Breast epithelium (tissue), 4 donors: ENCODE data around the gene OTOP1. TPM values are rescaled to one million over a fixed set of nuclear protein-coding genes. Genes with fewer than 3 reads are reported as not detected.

Source experiments
- DNase-seq, 2 donors: peaks; one replicate each; pipeline ENCODE4 v3.0.0-alpha.2; 2019; ENCODE audit warnings: low spot score in 2 of 2
- H3K27ac ChIP-seq, 2 donors: fragments of 200-600 bp; sonication (generic) in 1 of 2; one replicate each; pipeline ENCODE4 v1.5.1; 2016 to 2019; ENCODE audit warnings: mild to moderate bottlenecking in 1 of 2
- H3K27me3 ChIP-seq, 2 donors: fragments of 200-600 bp; sonication (generic) in 1 of 2; one replicate each; pipeline versions ENCODE4 v1.5.1 to v1.6.0; 2017 to 2019; ENCODE audit warnings: control low read depth in 1 of 2, mild to moderate bottlenecking in 1 of 2
- H3K36me3 ChIP-seq: fragments of 200-600 bp; one replicate; pipeline ENCODE4 v1.5.1; 2019
- H3K4me1 ChIP-seq, 2 donors: fragments of 200-600 bp; sonication (generic); one replicate each; pipeline ENCODE4 v1.5.1; 2016 to 2019; ENCODE audit warnings: control low read depth in 1 of 2
- H3K4me3 ChIP-seq, 3 donors: fragments of 200-600 bp; sonication (generic); 1 replicate in 2 of 3; 2 replicates in 1 of 3; pipeline ENCODE4 v1.5.1; 2016 to 2019; ENCODE audit warnings: mild to moderate bottlenecking in 3 of 3, moderate library complexity in 2 of 3
- H3K9me3 ChIP-seq, 2 donors: fragments of 200-600 bp; sonication (generic) in 1 of 2; one replicate each; pipeline ENCODE4 v1.5.1; 2016 to 2019; ENCODE audit warnings: control low read depth in 1 of 2
- POLR2A ChIP-seq: fragments of 450-650 bp; IDR thresholded peaks from one replicate; pipeline ENCODE4 v1.6.1; 2016; ENCODE audit warnings: antibody characterized with exemption, mild to moderate bottlenecking, moderate library complexity
- POLR2AphosphoS5 ChIP-seq, 3 donors: sonication (generic); formaldehyde crosslinking; IDR thresholded peaks; one replicate each; pipeline ENCODE4 v1.6.1; 2017; ENCODE audit warnings: antibody characterized with exemption in 3 of 3
- intact Hi-C: fragments of 100-400 bp; cut with DNase I; formaldehyde crosslinking; loops from one replicate; pipeline ENCODE4 v1.15.1; 2023; ENCODE audit warnings: low total_unique reads
- total RNA-seq, 3 donors: library from RNA; depleted of rRNA; stranded (reverse); fragments of >200 nt; gene quantifications; one replicate each; pipeline ENCODE4 v1.1.0, GENCODE V29; 2016
- TF ChIP-seq, protein P1 (sequence below), 3 donors: fragments of 450-650 bp; IDR thresholded peaks; one replicate each; pipeline ENCODE4 v1.5.1; 2016 to 2017; ENCODE audit warnings: antibody characterized with exemption in 3 of 3, mild to moderate bottlenecking in 3 of 3, moderate library complexity in 3 of 3

OTOP1 gene
- total RNA-seq, 3 donors from 2014 or later = not detected

DNA sequence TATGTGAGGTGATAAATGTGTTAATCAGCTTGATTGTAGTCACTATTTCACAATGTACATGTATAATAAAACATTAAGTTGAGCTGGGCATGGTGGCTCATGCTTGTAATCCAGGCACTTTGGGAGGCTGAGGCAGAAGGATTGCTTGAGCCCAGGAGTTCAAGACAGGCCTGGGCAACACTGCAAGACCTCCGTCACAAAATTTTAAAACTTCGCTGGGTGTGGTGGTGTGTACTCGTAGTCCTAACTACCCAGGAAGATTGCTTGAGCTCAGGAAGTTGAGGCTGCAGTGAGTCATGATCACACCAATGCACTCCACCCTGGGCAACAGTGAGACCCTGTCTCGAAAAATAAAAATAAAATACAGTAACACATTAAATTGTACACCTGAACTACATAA lies 43.1 kb upstream of the OTOP1 start:
- Histone ChIP-seq H3K27me3 (no peaks in the 10 kb centered on the region), H3K4me1 (no peaks in the 10 kb centered on the region), H3K36me3 (no peaks in the 10 kb centered on the region), H3K9me3 (no peaks in the 10 kb centered on the region), H3K27ac (no peak overlapping the region), H3K4me3 (no peak overlapping the region)
- TF ChIP-seq POLR2AphosphoS5 (IDR thresholded peaks at IDR 0.05) (no peak), POLR2A (no peak)
- TF ChIP-seq, protein P1, sequence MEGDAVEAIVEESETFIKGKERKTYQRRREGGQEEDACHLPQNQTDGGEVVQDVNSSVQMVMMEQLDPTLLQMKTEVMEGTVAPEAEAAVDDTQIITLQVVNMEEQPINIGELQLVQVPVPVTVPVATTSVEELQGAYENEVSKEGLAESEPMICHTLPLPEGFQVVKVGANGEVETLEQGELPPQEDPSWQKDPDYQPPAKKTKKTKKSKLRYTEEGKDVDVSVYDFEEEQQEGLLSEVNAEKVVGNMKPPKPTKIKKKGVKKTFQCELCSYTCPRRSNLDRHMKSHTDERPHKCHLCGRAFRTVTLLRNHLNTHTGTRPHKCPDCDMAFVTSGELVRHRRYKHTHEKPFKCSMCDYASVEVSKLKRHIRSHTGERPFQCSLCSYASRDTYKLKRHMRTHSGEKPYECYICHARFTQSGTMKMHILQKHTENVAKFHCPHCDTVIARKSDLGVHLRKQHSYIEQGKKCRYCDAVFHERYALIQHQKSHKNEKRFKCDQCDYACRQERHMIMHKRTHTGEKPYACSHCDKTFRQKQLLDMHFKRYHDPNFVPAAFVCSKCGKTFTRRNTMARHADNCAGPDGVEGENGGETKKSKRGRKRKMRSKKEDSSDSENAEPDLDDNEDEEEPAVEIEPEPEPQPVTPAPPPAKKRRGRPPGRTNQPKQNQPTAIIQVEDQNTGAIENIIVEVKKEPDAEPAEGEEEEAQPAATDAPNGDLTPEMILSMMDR (IDR thresholded peaks at IDR 0.05) = no peak
- DNase-seq = no peak
- intact Hi-C loops = no loop called here

DNA sequence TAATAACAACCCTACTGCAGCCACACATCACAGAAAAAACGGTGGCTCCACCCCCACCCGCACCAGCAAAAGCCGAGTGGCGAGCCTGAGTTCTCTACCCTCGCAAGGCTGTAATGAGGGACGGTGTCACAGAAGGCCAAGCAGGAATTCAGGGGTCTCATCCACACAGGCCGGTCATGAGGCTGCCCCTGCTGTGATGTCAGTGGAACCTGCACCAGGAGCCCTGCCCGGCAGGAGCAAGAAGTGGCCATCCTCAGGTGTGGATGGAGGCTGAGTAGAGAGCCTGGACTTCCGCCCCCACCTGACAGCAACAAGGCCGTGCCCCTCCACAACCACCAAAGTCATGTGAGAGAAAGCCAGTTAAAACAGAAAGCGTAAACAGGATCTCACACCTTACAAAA lies 42.6 kb upstream of the OTOP1 start:
- no peak overlapping the region for H3K27ac ChIP-seq
- H3K4me3 ChIP-seq = no peak overlapping the region
- H3K27me3 ChIP-seq = no peaks in the 10 kb centered on the region
- DNase-seq = no peak
- H3K9me3 ChIP-seq = no peaks in the 10 kb centered on the region
- TF ChIP-seq POLR2A = no peak
- TF ChIP-seq, protein P1 (IDR thresholded peaks at IDR 0.05) = no peak
- TF ChIP-seq POLR2AphosphoS5 (IDR thresholded peaks at IDR 0.05) = no peak
- intact Hi-C loops = no loop called here
- no peaks in the 10 kb centered on the region for H3K36me3 ChIP-seq
- no peaks in the 10 kb centered on the region for H3K4me1 ChIP-seq

DNA sequence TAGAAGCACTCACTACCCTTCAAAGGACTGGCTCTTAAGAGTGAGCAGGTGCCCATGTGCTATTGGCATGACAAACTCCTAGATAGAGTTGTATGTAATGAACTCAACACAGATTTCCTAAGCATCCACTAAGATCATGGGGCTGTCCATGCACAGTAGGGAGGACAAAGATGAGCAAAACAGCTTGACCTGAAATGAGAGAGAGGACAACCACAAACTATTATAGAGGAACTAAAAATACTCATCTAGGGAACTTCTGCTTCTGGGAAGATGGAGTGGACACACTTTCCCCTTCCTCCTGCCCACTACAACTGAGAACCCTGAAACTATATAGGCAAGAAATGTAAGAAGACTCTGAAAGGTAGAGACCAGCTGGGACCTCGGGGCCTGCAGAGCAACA lies 42.0 kb upstream of the OTOP1 start:
- no peaks in the 10 kb centered on the region for H3K36me3 ChIP-seq
- H3K27ac ChIP-seq = no peak overlapping the region
- DNase-seq = no peak
- H3K4me1 ChIP-seq = no peaks in the 10 kb centered on the region
- no peaks in the 10 kb centered on the region for H3K27me3 ChIP-seq
- intact Hi-C loops = no loop called here
- no peak for TF ChIP-seq POLR2AphosphoS5 (IDR thresholded peaks at IDR 0.05)
- TF ChIP-seq, protein P1 (IDR thresholded peaks at IDR 0.05) = no peak
- TF ChIP-seq POLR2A = no peak
- no peaks in the 10 kb centered on the region for H3K9me3 ChIP-seq
- no peak overlapping the region for H3K4me3 ChIP-seq

DNA sequence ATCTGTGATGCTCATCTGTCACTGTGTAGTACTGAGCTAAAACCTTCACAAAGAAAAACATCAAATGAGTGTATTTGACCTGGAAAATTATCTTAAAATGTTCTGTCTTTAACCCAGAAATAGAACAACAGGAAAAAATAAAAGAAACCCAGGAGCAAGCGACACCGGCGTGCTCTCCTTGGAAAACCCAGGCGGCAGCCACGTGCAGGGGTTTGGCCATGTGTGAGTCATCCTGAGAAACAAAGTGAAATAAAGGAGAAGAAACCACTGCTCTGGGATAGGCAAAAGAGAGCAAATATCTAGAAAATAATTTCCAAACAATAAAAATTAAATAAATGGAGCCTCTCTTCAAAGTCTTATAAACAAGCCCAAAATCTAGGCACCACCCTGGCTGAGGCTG lies 41.3 kb upstream of the OTOP1 start:
- no peak overlapping the region for H3K4me3 ChIP-seq
- H3K36me3 ChIP-seq = no peaks in the 10 kb centered on the region
- intact Hi-C loops = no loop called here
- DNase-seq = no peak
- H3K9me3 ChIP-seq = no peaks in the 10 kb centered on the region
- no peaks in the 10 kb centered on the region for H3K27me3 ChIP-seq
- no peak for TF ChIP-seq POLR2A
- TF ChIP-seq, protein P1 (IDR thresholded peaks at IDR 0.05) = no peak
- TF ChIP-seq POLR2AphosphoS5 (IDR thresholded peaks at IDR 0.05) = no peak
- no peak overlapping the region for H3K27ac ChIP-seq
- H3K4me1 ChIP-seq = no peaks in the 10 kb centered on the region

DNA sequence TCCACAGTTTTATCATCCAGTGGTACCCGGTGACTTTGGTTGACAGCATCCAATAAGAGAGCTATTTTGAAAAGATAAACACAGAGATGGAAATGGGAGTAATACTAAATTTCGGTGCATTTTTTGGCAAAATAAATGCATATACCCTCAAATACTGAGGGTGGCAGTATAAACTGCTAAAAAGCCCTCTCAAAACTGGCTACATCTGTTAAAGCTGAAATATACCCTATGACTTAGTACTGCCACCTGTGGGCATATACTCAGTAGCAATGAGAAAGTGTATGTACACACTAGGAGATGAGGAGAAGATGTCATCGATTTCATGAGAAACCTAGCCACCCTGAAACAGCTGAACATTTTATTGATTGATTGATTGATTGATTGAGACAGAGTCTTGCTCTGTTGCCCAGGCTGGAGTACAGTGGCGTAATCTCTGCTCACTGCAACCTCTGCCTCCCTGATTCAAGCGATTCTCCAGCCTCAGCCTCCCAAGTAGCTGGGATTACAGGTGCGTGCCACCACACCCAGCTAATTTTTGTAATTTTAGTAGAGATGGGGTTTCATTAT lies 33.5 kb upstream of the OTOP1 start:
- TF ChIP-seq, protein P1 (IDR thresholded peaks at IDR 0.05) = no peak
- TF ChIP-seq POLR2A (no peak), POLR2AphosphoS5 (IDR thresholded peaks at IDR 0.05) (no peak)
- Histone ChIP-seq H3K36me3 (no peaks in the 10 kb centered on the region), H3K27me3 (no peaks in the 10 kb centered on the region), H3K4me1 (no peaks in the 10 kb centered on the region), H3K4me3 (no peak overlapping the region), H3K9me3 (no peaks in the 10 kb centered on the region), H3K27ac (no peak overlapping the region)
- intact Hi-C loops = no loop called here
- no peak for DNase-seq
